GM12892 (cell line): Measurements from ENCODE around the gene GYS1.

Source experiments
- POLR2A ChIP-seq: IDR thresholded peaks from 2 replicates; pipeline ENCODE4 v1.6.1; 2011; ENCODE audit warnings: low read depth, low read length, control low read depth
- POLR2AphosphoS5 ChIP-seq: IDR thresholded peaks from 2 replicates; pipeline ENCODE4 v1.6.1; 2011; ENCODE audit warnings: low read depth, low read length, control low read depth
- TAF1 ChIP-seq: IDR thresholded peaks from 2 replicates; pipeline ENCODE4 v1.6.1; 2011; ENCODE audit warnings: low read depth, mild to moderate bottlenecking, control low read depth, low read length, borderline replicate concordance

DNA sequence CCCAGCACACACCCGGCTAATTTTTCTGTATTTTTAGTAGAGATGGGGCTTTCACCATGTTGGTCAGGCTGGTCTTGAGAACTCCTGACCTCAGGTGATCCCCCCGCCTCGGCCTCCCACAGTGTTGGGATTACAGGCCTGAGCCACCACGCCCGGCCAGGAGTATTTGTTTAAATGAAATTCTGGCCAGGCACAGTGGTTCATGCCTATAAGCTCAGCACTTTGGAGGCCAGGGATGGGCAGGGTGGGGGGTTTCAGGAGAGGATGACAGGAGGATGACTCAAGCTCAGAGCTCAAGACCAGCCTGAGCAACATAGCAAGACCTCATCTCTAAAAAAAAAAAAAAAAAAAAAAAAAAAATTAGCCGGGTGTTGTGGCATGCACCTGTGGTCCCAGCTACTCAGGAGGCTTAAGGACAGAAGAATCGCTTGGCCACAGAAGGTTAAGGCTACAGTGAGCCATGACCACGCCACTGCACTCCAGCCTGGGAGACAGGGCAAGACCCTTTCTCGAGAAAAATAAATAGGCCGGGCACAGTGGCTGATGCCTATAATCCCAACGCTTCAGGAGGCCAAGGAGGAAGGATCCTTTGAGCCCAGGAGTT is 67.8 kb downstream of the GYS1 start:
- TF ChIP-seq POLR2AphosphoS5, result no peak
- no peak for TF ChIP-seq POLR2A
- no peak for TF ChIP-seq TAF1
